Activated CD4-positive, CD25-positive, alpha-beta regulatory T cell (primary cell): Measurements from ENCODE around the gene TIAM2.

Experiments used
- DNase-seq, 4 experiments: peaks; one replicate each; lab custom pipeline; 2025; lab: John Stamatoyannopoulos, UW

The TIAM2 gene

DNA sequence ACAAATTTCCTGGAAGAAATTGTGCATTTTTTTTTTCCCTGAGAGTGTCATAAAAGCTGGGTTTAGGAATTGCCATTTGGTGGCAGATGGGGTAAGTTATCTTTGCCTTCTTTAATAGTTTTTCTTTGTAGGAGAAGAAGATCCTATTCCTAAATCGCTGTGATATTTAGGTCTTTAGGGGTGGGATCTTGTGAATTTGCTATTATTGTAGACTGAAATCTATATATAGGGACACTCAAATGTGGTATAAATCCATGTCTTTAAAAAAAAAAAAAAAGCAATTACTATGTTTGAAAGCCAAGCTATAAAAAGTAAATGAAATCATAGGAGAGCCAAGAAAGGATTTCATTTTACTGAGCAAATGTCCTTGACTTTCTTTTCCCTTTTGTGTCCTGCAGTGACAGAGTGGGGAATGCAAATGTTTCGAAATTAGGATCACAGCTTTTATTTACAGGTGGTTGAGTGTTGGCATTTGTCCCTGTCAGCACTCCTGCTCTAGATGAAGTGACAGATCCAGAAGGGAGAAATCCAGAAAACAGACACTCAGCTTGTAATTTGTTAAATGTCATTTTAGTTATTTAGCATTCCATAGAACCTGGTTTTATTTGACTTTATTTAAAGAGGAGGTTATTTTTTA lies 29.4 kb downstream of the TIAM2 start:
- DNase-seq, result no peak

DNA sequence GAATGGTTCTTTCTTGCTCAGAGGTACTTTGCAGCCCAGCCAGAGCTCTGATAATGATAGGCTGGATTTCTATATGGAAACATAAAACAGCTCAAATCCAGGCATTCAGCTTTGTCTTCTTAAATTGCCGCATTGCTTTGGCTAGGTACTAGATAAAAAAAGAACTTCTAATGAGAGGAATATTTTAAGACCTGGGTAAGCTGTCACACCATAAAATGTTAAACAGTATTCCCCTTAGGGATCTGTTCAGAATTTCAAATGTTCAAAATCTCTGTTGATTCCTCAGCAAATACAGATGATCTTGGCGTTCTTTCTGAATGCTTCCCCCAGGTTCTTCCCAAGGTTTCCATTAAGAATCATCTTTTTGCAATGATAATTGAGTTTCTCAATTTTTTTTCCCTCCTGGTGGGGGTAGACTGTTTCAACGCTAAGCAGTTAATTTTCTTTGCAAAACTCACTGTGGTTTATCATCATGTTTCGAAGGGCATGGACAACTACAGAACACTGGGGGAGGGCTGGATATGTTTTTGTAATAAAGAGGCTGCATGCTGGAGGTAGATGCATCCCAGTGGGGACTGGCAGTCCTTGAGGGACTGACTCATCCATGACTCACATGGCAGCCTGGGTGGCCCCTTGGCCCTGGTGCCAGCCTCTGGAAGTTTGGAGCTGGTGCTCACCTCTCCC lies 31.0 kb downstream of the TIAM2 start:
- no peak for DNase-seq

GRCh38 chr6:155026706-155027045 lies 31.6 kb downstream of the TIAM2 start:
- no peak for DNase-seq

DNA sequence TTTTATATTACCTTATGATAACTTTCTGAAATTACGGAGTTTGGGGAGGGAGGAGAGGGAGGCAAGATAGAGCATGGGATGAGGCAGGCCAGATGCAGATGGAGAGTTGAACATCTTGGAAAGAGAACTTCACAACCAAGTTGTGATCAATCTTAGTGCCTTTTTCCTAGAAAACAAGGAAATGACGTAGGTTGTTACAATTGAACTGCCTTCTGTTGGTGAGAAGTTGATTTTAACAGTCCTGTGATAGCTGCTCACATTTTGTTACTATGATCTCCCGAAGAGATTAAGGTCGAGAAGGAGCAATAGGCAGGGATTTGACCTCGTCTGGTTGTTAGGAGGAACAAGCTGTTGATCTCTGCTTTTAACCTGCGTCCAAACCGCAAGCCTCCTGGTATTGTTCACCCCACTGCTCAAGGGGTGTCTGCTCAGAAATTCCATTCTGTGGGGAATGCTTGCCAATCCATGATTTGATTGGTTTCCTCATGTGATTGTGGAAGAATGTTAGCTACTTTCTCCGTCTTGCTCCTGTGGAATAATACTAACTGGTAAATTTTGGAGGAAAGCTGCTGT lies 35.1 kb downstream of the TIAM2 start:
- DNase-seq, result no peak

GRCh38 chr6:155031091-155031490 lies 36.0 kb downstream of the TIAM2 start:
- no peak for DNase-seq

GRCh38 chr6:155033021-155033791 lies 38.1 kb downstream of the TIAM2 start:
- DNase-seq, result no peak

DNA sequence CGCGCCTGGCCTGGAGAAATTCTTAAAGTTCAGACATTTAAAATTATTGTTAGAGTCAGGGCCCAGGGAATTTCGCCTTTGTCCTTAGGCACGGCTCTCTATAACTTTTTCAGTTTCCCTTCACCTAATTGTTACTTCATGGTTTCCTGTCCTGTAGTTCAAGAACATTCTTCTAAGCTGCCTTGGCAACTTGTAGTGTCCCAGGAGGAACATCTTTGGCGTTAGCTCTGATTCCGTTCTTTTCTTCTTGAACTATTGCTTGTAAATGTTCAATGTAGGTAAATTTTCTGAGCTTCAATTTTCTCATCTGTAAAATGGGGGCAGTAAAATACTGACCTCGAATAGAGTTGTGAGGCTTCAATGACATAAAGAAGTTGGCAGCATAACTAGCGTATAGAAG lies 41.8 kb downstream of the TIAM2 start:
- no peak for DNase-seq

GRCh38 chr6:155038104-155038503 lies 43.0 kb downstream of the TIAM2 start:
- DNase-seq, result no peak

DNA sequence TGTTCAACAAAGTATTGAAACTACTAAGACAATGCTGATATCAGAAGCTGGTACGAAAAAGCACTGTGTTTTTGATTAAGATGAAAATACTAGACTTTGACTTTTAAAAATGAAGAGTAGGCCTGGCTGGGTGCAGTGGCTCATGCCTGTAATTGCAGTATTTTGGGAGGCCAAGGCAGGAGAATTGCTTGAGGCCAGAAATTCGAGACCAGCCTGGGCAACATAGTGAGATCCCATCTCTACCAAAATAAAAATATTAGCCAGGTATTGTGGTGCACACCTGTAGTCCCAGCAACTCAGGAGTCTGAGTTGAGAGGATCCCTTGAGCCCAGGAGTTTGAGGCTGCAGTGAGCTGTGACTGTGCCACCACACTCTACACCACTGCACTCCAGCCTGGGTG lies 43.4 kb downstream of the TIAM2 start:
- DNase-seq, result no peak

GRCh38 chr6:155039618-155040017 lies 44.5 kb downstream of the TIAM2 start:
- DNase-seq, result no peak

DNA sequence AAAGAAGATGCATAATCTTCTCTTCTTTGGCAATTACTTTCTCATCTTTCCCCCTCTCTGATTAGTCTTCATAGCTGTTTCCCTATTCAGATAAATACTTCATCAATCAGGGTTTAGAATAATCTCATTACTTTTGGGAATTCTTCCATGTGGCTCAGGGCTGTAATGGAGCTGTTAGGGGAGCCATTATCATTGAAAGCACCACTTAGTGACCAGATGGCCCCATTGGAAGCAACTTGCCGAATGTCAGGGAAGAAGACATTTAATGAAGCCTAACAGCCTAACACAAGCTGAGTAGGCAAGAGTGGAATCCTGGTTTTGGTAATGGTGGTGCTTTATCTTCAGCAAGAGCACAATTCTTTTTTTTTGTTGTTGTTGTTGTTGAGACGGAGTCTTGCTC lies 45.0 kb downstream of the TIAM2 start:
- DNase-seq, result no peak

- DNase-seq, result no peak
Observed at GRCh38 chr6:155040901-155041650, 46.0 kb downstream of the TIAM2 start.

DNA sequence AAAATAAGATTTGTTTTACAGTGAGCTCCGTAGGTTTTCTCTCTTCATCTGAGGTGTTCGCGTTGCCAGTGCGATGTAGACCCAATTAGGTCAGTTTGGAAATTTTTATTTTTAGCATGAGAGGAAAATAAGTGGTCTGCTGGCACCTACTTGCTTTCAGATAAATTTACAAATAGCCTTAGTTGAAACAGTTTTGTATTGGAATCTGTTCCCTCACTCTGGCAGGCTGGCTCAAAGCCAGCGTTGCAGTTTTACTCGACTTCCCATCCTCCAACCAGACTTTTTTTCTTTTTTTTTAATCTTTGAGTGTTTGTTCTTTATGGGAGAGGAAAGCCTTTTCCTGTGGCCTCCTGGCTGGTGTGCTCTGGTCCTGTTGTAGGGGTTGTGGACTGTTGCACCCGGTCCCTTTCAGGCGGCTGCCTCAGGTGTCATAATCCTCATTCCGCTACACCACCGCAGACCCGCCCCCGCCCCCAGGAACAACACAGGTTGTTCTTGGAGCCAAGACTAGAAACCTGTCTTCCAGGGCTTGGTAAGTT lies 46.7 kb downstream of the TIAM2 start:
- no peak for DNase-seq

DNA sequence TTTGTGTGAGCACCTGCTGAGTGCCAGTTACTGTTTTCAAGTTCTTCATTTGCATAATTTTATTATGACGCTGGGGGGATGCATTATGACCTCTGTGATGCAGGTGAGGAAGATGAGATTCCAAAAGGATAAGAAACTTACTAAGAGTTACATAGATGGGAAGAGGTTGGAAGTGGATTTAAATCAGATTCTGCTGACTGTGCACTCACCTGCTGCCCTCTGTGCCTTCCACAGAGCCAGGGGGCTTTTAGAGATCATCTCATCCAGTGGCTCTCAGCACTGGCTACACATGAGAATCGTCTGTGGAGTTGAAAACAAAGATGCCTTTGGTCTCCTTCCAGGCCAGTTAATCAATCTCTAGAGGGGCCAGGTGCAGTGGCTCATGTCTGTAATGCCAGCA lies 47.9 kb downstream of the TIAM2 start:
- no peak for DNase-seq

GRCh38 chr6:155045561-155046404 lies 50.7 kb downstream of the TIAM2 start:
- DNase-seq, result no peak

DNA sequence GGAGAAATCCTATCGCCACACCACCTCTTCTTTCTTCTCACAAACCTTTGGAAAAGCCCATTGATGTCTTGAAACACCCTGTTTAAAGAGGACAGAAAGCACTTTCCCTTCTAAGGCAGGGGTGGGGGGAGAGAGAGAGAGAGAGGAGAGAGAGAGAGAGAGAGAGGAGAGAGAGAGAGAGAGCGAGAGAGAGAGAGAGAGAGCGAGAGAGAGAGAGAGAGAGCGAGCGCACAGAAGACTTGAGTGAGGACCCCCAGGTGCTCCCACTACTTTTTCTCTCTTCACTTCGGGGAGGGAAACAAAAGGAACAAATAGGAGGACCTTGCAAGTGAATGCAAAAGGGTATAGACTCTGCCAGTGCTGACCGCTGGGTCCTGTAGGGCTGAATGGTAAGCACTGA lies 52.4 kb downstream of the TIAM2 start:
- DNase-seq, result no peak

DNA sequence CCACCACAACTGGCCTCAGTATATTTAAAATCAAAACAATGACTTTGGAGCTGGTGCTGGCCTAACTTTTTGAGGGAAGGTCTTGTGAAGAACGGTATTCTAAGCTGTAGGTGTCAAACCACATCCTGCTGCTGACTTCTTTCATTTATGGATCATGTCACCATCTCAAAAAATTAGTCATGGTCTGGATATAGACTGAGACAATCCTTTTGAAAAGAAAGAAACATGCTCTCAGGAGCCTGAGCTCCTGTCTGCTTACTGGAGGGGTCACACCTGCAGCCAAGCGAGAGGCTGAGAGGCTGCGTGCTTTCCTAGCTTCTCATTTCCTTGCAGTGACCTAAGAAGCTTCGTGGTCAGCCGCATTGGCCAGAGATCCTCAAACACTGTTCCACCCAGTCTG lies 55.2 kb downstream of the TIAM2 start:
- DNase-seq, result no peak

- DNase-seq, result no peak
Observed at GRCh38 chr6:155054491-155055250, 59.6 kb downstream of the TIAM2 start.

GRCh38 chr6:155055729-155056128 lies 60.6 kb downstream of the TIAM2 start:
- DNase-seq, result no peak

GRCh38 chr6:155056756-155057155 lies 61.6 kb downstream of the TIAM2 start:
- no peak for DNase-seq
